ENCODE measurements around the gene CRAT.
"Not testable (repeated sequence)": the region's sequence is repeated elsewhere in the genome, so short reads cannot be mapped to it uniquely, and the experiment has no call there.

Gene CRAT

GRCh38 chr9:129138144-129138462 is 27.5 kb upstream of the CRAT start:
- no peak for DNase-seq

GRCh38 chr9:129137292-129138143 is 26.9 kb upstream of the CRAT start:
- no peak for DNase-seq

GRCh38 chr9:129136446-129137035 is 25.9 kb upstream of the CRAT start:
- peak; percentile 61 for DNase-seq

GRCh38 chr9:129135476-129135875 is 24.9 kb upstream of the CRAT start:
- no peak for DNase-seq

- DNase-seq: no peak
Measured at GRCh38 chr9:129133082-129133481, 22.5 kb upstream of the CRAT start.

- DNase-seq: peak; percentile 24
Measured at GRCh38 chr9:129131300-129132145, 20.9 kb upstream of the CRAT start.

- no peak for DNase-seq
Measured at GRCh38 chr9:129130791-129131190, 20.2 kb upstream of the CRAT start.

GRCh38 chr9:129130271-129130670 is 19.7 kb upstream of the CRAT start:
- not testable (repeated sequence) for DNase-seq

- DNase-seq: no peak
Measured at GRCh38 chr9:129128689-129129088, 18.1 kb upstream of the CRAT start.

- DNase-seq: no peak
Measured at GRCh38 chr9:129126749-129127618, 16.4 kb upstream of the CRAT start.

- DNase-seq: no peak
Measured at GRCh38 chr9:129125478-129125877, 14.9 kb upstream of the CRAT start.

- DNase-seq: no peak
Measured at GRCh38 chr9:129124506-129125069, 14.0 kb upstream of the CRAT start.

GRCh38 chr9:129122976-129123375 is 12.4 kb upstream of the CRAT start:
- DNase-seq: not testable (repeated sequence)

GRCh38 chr9:129122133-129122532 is 11.5 kb upstream of the CRAT start:
- no peak for DNase-seq

GRCh38 chr9:129121483-129121882 is 10.9 kb upstream of the CRAT start:
- DNase-seq: no peak

- DNase-seq: no peak
Measured at GRCh38 chr9:129118799-129119198, 8.2 kb upstream of the CRAT start.

GRCh38 chr9:129113645-129114304 is 3.2 kb upstream of the CRAT start:
- DNase-seq: no peak

- DNase-seq: not testable (repeated sequence)
Measured at GRCh38 chr9:129112526-129112925, 1.9 kb upstream of the CRAT start.

GRCh38 chr9:129111528-129112151 is 1.0 kb upstream of the CRAT start:
- DNase-seq: no peak

- DNase-seq: no peak
Measured at GRCh38 chr9:129109952-129110739, 447 bp downstream of the CRAT start.

- DNase-seq: no peak
Measured at GRCh38 chr9:129109537-129109903, 1.1 kb downstream of the CRAT start.

All from DMS 273 treated with DMSO at 0.1 percent for 48 hours (cell line).